WTC11 (cell line): Measurements from ENCODE around the gene ADGRL3.

Experiments
- AFF4 ChIP-seq: sonication (generic); formaldehyde crosslinking; IDR thresholded peaks from 2 replicates; pipeline ENCODE4 v1.8.1; 2023; ENCODE audit warnings: mild to moderate bottlenecking, missing genetic modification reagents, borderline replicate concordance
- CBFB ChIP-seq: sonication (generic); formaldehyde crosslinking; IDR thresholded peaks from 2 replicates; pipeline ENCODE4 v1.8.1; 2022; ENCODE audit warnings: mild to moderate bottlenecking, low read depth, missing genetic modification reagents
- CTCF ChIP-seq: fragments of 200-600 bp; IDR thresholded peaks from 2 replicates; pipeline ENCODE4 v1.8.0; 2022; ENCODE audit warnings: antibody characterized with exemption
- E2F4 ChIP-seq: sonication (generic); formaldehyde crosslinking; IDR thresholded peaks from 2 replicates; pipeline ENCODE4 v1.8.1; 2022; ENCODE audit warnings: low read depth, mild to moderate bottlenecking, moderate library complexity, missing genetic modification reagents, borderline replicate concordance
- ELF4 ChIP-seq: sonication (generic); formaldehyde crosslinking; IDR thresholded peaks from 2 replicates; pipeline ENCODE4 v1.8.1; 2022; ENCODE audit warnings: low read depth, mild to moderate bottlenecking, moderate library complexity, missing genetic modification reagents
- ETV6 ChIP-seq: sonication (generic); formaldehyde crosslinking; IDR thresholded peaks from 2 replicates; pipeline ENCODE4 v1.8.1; 2022; ENCODE audit warnings: mild to moderate bottlenecking, missing genetic modification reagents
- MAX ChIP-seq: sonication (generic); formaldehyde crosslinking; IDR thresholded peaks from 2 replicates; pipeline ENCODE4 v1.8.0; 2022; ENCODE audit warnings: mild to moderate bottlenecking, missing genetic modification reagents
- MYBL2 ChIP-seq: sonication (generic); formaldehyde crosslinking; IDR thresholded peaks from 2 replicates; pipeline ENCODE4 v1.8.1; 2023; ENCODE audit warnings: mild to moderate bottlenecking, moderate library complexity, missing genetic modification reagents
- NFYB ChIP-seq: sonication (generic); formaldehyde crosslinking; conservative IDR thresholded peaks from 2 replicates; pipeline ENCODE4 v1.8.0; 2022; ENCODE audit warnings: low read depth, missing genetic modification reagents
- SP1 ChIP-seq: sonication (generic); formaldehyde crosslinking; conservative IDR thresholded peaks from 2 replicates; pipeline ENCODE4 v1.8.1; 2022; ENCODE audit warnings: missing genetic modification reagents
- TEAD4 ChIP-seq: sonication (generic); formaldehyde crosslinking; IDR thresholded peaks from 2 replicates; pipeline ENCODE4 v1.8.0; 2022; ENCODE audit warnings: mild to moderate bottlenecking, missing genetic modification reagents
- ZNF232 ChIP-seq: sonication (generic); formaldehyde crosslinking; IDR thresholded peaks from 2 replicates; pipeline ENCODE4 v1.8.0; 2022; ENCODE audit warnings: mild to moderate bottlenecking, missing genetic modification reagents

- TF ChIP-seq AFF4 (CRISPR knock-in tag) (no peak), CTCF (no peak), ELF4 (CRISPR knock-in tag) (no peak), ETV6 (no peak), MYBL2 (CRISPR knock-in tag) (no peak), E2F4 (no peak), MAX (CRISPR knock-in tag) (no peak), NFYB (CRISPR knock-in tag) (no peak), SP1 (CRISPR knock-in tag) (no peak), TEAD4 (CRISPR knock-in tag) (no peak), ZNF232 (CRISPR knock-in tag) (no peak), CBFB (CRISPR knock-in tag) (no peak)
Measured at GRCh38 chr4:61411241-61411640, 211.1 kb downstream of the ADGRL3 start.
